ENCODE results near the gene POPDC3.

DNA sequence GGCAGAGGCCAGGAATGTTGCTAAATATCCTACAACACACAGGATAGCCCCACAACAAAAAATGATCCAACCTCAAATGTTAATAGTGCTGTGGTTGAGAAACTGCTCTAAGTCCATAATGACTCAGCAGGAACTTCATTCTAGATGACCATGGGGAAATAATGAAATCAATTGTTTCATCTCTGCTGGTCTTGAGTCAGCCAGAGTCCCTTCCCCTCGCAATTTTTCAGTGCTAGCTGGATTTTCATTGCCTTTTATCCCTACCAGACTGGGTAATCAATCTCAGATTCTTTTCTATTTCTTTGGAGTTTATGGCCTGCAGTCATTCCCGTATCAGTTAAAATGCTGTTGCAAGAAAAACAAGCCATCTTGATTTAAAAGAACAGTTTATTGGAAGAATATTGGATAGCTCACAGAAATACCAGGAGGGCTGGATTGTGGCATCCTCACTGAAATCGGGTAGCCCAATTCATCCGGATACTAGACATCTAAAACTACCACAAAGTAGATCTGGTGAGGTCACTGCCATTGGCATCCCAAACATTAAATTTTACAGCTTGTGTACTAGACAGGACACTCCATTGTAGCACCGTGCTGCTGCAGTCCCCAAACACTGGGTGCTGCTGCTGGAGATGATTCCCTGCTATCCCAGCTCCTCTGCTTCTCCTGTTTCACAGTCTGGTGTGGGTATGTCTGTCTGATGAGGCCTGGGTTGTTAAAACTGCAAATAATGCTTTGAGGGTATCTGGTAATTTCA lies 30.3 kb upstream of the POPDC3 start:
- TF ChIP-seq, protein P1, sequence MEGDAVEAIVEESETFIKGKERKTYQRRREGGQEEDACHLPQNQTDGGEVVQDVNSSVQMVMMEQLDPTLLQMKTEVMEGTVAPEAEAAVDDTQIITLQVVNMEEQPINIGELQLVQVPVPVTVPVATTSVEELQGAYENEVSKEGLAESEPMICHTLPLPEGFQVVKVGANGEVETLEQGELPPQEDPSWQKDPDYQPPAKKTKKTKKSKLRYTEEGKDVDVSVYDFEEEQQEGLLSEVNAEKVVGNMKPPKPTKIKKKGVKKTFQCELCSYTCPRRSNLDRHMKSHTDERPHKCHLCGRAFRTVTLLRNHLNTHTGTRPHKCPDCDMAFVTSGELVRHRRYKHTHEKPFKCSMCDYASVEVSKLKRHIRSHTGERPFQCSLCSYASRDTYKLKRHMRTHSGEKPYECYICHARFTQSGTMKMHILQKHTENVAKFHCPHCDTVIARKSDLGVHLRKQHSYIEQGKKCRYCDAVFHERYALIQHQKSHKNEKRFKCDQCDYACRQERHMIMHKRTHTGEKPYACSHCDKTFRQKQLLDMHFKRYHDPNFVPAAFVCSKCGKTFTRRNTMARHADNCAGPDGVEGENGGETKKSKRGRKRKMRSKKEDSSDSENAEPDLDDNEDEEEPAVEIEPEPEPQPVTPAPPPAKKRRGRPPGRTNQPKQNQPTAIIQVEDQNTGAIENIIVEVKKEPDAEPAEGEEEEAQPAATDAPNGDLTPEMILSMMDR (IDR thresholded peaks at IDR 0.05), result no peak
- TF ChIP-seq POLR2A (IDR thresholded peaks at IDR 0.05), result no peak
- TF ChIP-seq POLR2AphosphoS5 (IDR thresholded peaks at IDR 0.05), result no peak

Measured in transverse colon (tissue), 4 donors.